Adrenal gland (tissue), 12 donors: ENCODE data around the gene TNP1. TPM values are rescaled to one million over a fixed set of nuclear protein-coding genes. Genes with fewer than 3 reads are reported as not detected.
A peak's percentile ranks its signal among the peaks of the same experiment; 100 is the strongest.

Experiments
- DNase-seq, 7 donors: peaks; one replicate each; pipeline ENCODE4 v3.0.0-alpha.2; 2019 to 2020
- H3K27ac ChIP-seq, 5 donors: fragments of 200-600 bp; sonication (generic) in 4 of 5; 1 replicate in 3 of 5; 2 replicates in 2 of 5; pipeline versions ENCODE4 v1.5.1 to v1.8.0; 2016 to 2020; ENCODE audit warnings: mild to moderate bottlenecking in 1 of 5
- H3K27me3 ChIP-seq: fragments of 200-600 bp; 2 replicates; pipeline ENCODE4 v1.8.0; 2021
- H3K36me3 ChIP-seq, 2 donors: fragments of 200-600 bp; replicated peaks in 1 of 2; 1 replicate in 1 of 2; 2 replicates in 1 of 2; pipeline versions ENCODE4 v1.5.1 to v1.8.0; 2018 to 2022
- H3K4me1 ChIP-seq, 2 donors: fragments of 200-600 bp; replicated peaks in 1 of 2; 1 replicate in 1 of 2; 2 replicates in 1 of 2; pipeline versions ENCODE4 v1.5.1 to v1.8.0; 2018 to 2021
- H3K4me3 ChIP-seq, 4 donors: fragments of 200-600 bp; sonication (generic) in 3 of 4; one replicate each; pipeline ENCODE4 v1.5.1; 2016 to 2018
- H3K9me3 ChIP-seq, 3 donors: fragments of 200-600 bp; sonication (generic) in 1 of 3; replicated peaks in 1 of 3; 1 replicate in 2 of 3; 2 replicates in 1 of 3; pipeline versions ENCODE4 v1.5.1 to v1.8.0; 2016 to 2021
- CTCF ChIP-seq, 6 experiments: fragments of 450-650 bp in 4 of 6; fragments of 200-600 bp in 2 of 6; sonication (generic) in 1 of 6; IDR thresholded peaks; 1 replicate in 5 of 6; 2 replicates in 1 of 6; pipeline versions ENCODE4 v1.5.1 to v1.8.0; 2016 to 2021; ENCODE audit warnings: antibody characterized with exemption in 6 of 6, mild to moderate bottlenecking in 2 of 6, moderate library complexity in 1 of 6
- POLR2A ChIP-seq, 2 donors: fragments of 450-650 bp; IDR thresholded peaks; one replicate each; pipeline ENCODE4 v1.6.1; 2017; ENCODE audit warnings: antibody characterized with exemption in 2 of 2, mild to moderate bottlenecking in 2 of 2, moderate library complexity in 1 of 2
- WGBS, 4 donors: extraction: QIAGEN DNeasy Blood & Tissue Kit in 2 of 4; methylation state at CpG; one replicate each; pipeline versions ENCODE4 v1.1.5 to v1.1.7; 2013 to 2017; 5-methylcytosine and 5-hydroxymethylcytosine counted together
- intact Hi-C, 2 donors: fragments of 100-400 bp; cut with DNase I; formaldehyde crosslinking; loops; one replicate each; pipeline versions ENCODE4 v1.14.1 to v1.15.0; 2022 to 2023
- polyA plus RNA-seq, 3 donors: library from polyadenylated mRNA; stranded (reverse); fragments of 200-250 nt in 2 of 3; fragments of 350-450 nt in 1 of 3; fragmentation: Illumina TruSeq in 1 of 3; extraction: RNeasy Lipid Tissue Mini Kit (QIAGEN cat#74804) in 1 of 3; gene quantifications; one replicate each; pipeline ENCODE4 v1.2.3, GENCODE V29; 2013 to 2014
- total RNA-seq, 9 donors: library from RNA; depleted of rRNA in 4 of 9; stranded (reverse); fragments of >200 nt in 4 of 9; fragments of 120-200 nt in 1 of 9; fragmentation: NEBNext Ultra II Directional in 1 of 9; extraction: Animal tissue kit (Norgen Biotek cat#: 25700) in 1 of 9; gene quantifications; one replicate each; pipeline versions ENCODE4 v1.1.0 to v1.2.4, GENCODE V29; 2013 to 2023
- donor health status: healthy with polysubstance abuse.
- donor health status: Bipolar disorder and iron deficiency.
- donor health status: DM: yes; HTN: yes; CAD: no.
- donor health status: DM: no; HTN: no; CAD: no.
- donor health status: DM: no; HTN: no; CAD: no.
- donor health status: DM: yes; HTN: yes; CAD: no.

The TNP1 gene
- total and polyA plus RNA-seq, 12 donors, result not detected

GRCh38 chr2:216845426-216845825 is 14.4 kb downstream of the TNP1 start:
- Histone ChIP-seq H3K36me3 (no peaks in the 10 kb centered on the region), H3K9me3 (no peaks in the 10 kb centered on the region), H3K27me3 (no peaks in the 10 kb centered on the region), H3K27ac (no peak overlapping the region), H3K4me3 (no peak overlapping the region), H3K4me1 (peaks cover 0 to 6% of the 10 kb centered on the region in 2 donors)
- 82 to 95% (median 87%) methylated on average over 2 of the region's 2 CpGs for WGBS, 4 donors
- intact Hi-C loops, result no loop called here
- no peak for DNase-seq
- TF ChIP-seq POLR2A (IDR thresholded peaks at IDR 0.05) (no peak), CTCF (IDR thresholded peaks at IDR 0.05) (no peak)

GRCh38 chr2:216842636-216843035 is 17.2 kb downstream of the TNP1 start:
- Histone ChIP-seq H3K27ac (no peak overlapping the region), H3K4me1 (no peaks in the 10 kb centered on the region), H3K9me3 (no peaks in the 10 kb centered on the region), H3K36me3 (no peaks in the 10 kb centered on the region), H3K27me3 (no peaks in the 10 kb centered on the region), H3K4me3 (no peak overlapping the region)
- intact Hi-C loops, result no loop called here
- WGBS, 4 donors, result 83 to 87% (median 85%) methylated on average over 10 of the region's 10 CpGs
- peak in 2 of 7 donors; percentile 24 to 63 for DNase-seq
- no peak for TF ChIP-seq POLR2A (IDR thresholded peaks at IDR 0.05)
- no peak for TF ChIP-seq CTCF (IDR thresholded peaks at IDR 0.05)

- intact Hi-C loops, result no loop called here
- H3K27ac ChIP-seq, result no peak overlapping the region
- WGBS, 4 donors, result 89 to 100% (median 93%) methylated on average over 3 of the region's 3 CpGs
- no peaks in the 10 kb centered on the region for H3K4me1 ChIP-seq
- H3K27me3 ChIP-seq, result no peaks in the 10 kb centered on the region
- no peaks in the 10 kb centered on the region for H3K36me3 ChIP-seq
- H3K4me3 ChIP-seq, result no peak overlapping the region
- TF ChIP-seq CTCF (IDR thresholded peaks at IDR 0.05) (no peak), POLR2A (IDR thresholded peaks at IDR 0.05) (no peak)
- no peaks in the 10 kb centered on the region for H3K9me3 ChIP-seq
- DNase-seq, result no peak
Observed at GRCh38 chr2:216839688-216840087, 20.2 kb downstream of the TNP1 start.

- Histone ChIP-seq H3K4me3 (no peak overlapping the region), H3K27ac (no peak overlapping the region), H3K36me3 (no peaks in the 10 kb centered on the region), H3K27me3 (no peaks in the 10 kb centered on the region), H3K9me3 (no peaks in the 10 kb centered on the region), H3K4me1 (no peaks in the 10 kb centered on the region)
- 42 to 70% (median 54%) methylated on average over 5 of the region's 5 CpGs for WGBS, 4 donors
- no peak for TF ChIP-seq CTCF (IDR thresholded peaks at IDR 0.05)
- intact Hi-C loops, result no loop called here
- peak in 2 of 7 donors; percentile 17 to 54 for DNase-seq
Observed at GRCh38 chr2:216838151-216838550, 21.7 kb downstream of the TNP1 start.
